Right lobe of liver (tissue), 4 donors: Measurements from ENCODE around the gene NFIA.

ENCODE experiments used
- POLR2A ChIP-seq: fragments of 450-650 bp; IDR thresholded peaks from one replicate; pipeline ENCODE4 v1.6.1; 2017; ENCODE audit warnings: antibody characterized with exemption, mild to moderate bottlenecking
- TF ChIP-seq, protein P1 (sequence below), 4 donors: fragments of 200-600 bp in 3 of 4; fragments of 450-650 bp in 1 of 4; IDR thresholded peaks; one replicate each; pipeline versions ENCODE4 v1.5.1 to v1.8.0; 2016 to 2022; ENCODE audit warnings: antibody characterized with exemption in 4 of 4, mild to moderate bottlenecking in 2 of 4
- donor health status: DM: no; HTN: no; CAD: no.
- donor health status: DM: no; HTN: no; CAD: no.
- donor health status: DM: no; HTN: yes; CAD: no.

- TF ChIP-seq, protein P1, sequence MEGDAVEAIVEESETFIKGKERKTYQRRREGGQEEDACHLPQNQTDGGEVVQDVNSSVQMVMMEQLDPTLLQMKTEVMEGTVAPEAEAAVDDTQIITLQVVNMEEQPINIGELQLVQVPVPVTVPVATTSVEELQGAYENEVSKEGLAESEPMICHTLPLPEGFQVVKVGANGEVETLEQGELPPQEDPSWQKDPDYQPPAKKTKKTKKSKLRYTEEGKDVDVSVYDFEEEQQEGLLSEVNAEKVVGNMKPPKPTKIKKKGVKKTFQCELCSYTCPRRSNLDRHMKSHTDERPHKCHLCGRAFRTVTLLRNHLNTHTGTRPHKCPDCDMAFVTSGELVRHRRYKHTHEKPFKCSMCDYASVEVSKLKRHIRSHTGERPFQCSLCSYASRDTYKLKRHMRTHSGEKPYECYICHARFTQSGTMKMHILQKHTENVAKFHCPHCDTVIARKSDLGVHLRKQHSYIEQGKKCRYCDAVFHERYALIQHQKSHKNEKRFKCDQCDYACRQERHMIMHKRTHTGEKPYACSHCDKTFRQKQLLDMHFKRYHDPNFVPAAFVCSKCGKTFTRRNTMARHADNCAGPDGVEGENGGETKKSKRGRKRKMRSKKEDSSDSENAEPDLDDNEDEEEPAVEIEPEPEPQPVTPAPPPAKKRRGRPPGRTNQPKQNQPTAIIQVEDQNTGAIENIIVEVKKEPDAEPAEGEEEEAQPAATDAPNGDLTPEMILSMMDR (IDR thresholded peaks at IDR 0.05): no peak
- TF ChIP-seq POLR2A: no peak
Measured at GRCh38 chr1:61370913-61371279, 288.5 kb downstream of the NFIA start.
